ENCODE measurements around the gene PPP1R12A. TPM values are rescaled to one million over a fixed set of nuclear protein-coding genes. Genes with fewer than 3 reads are reported as not detected.

The PPP1R12A gene
- total RNA-seq, 2 experiments from 2014 or later: 44.5 to 65.1 TPM

DNA sequence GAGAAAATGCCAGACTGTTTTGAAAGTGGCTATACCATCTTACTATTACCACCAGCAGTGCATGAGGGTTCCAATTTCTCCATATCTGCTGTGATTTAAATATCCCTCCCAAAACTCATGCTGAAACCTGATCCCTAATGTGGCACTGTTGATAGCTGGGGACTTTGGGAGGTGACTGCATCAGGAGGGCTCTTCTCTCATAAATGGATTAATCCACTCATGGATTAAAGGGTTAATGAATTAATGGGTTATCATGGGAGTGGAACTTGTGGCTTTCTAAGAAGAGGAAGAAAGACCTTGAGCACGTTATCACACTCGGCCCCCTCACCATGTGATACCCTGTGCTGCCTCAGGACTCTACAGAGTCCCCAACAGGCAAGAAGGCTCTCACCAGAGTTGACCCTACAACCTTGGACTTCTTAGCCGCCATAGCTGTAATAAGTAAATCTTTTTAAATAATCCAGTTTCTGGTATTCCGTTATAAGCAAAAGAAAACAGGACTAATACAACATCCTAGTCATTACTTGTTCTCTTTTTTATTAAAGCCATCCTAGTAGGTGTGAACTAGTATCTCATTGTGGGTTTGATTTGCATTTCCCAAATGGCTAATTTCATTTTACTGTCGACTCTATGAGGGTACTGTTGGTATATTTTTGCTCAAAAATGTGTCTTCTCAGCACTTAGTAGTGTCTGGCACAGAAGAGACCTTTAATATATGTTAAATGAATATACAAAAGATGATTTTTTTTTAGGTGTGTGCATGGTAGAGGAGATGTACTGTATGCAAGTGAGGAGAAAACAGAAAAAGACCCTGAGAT, 14.3 kb downstream of the PPP1R12A start:
- Histone ChIP-seq H3K4me2 (ENCODE audit: low read length) (no peak overlapping the region), H3K9me2 (ENCODE audit: insufficient read depth, low read length) (no peaks in the 10 kb centered on the region), H2AFZ (ENCODE audit: low read length) (no peak overlapping the region), H3K4me1 (ENCODE audit: insufficient read depth, low read length, poor library complexity, severe bottlenecking) (peaks cover 4% of the 10 kb centered on the region), H3K36me3 (ENCODE audit: insufficient read depth, low read length) (peaks cover 9% of the 10 kb centered on the region; the same call in 1 of the 2 replicates), H3K79me2 (ENCODE audit: insufficient read depth, low read depth, low read length) (peaks cover 100% of the 10 kb centered on the region), H4K20me1 (ENCODE audit: insufficient read depth, low read length) (peaks cover 51% of the 10 kb centered on the region), H3K9me3 (ENCODE audit: low read length) (no peaks in the 10 kb centered on the region), H3K4me3 (ENCODE audit: low read depth, low read length, poor library complexity, severe bottlenecking) (no peak overlapping the region), H3K27ac (ENCODE audit: low read depth, low read length, poor library complexity, severe bottlenecking) (no peak overlapping the region)
- TF ChIP-seq CTCF (conservative IDR thresholded peaks at IDR 0.05; ENCODE audit: low read length) (no peak), EZH2phosphoT487 (IDR thresholded peaks at IDR 0.05; ENCODE audit: borderline replicate concordance, low read depth, low read length) (no peak)
- intact Hi-C loops (cut with micrococcal nuclease; ENCODE audit: unreplicated experiment): no loop called here
- no peak for DNase-seq (ENCODE audit: low spot score)
- POLR2A ChIA-PET: interaction anchor here (1.4 kb wide), 1 partner anchor 11 kb away, joined by 4 read pairs; no protein-coding TSS in a partner anchor
- BruUV-seq (replicated peaks): no TSS peak
- CTCF ChIA-PET (ENCODE audit: unreplicated experiment): no interaction called here

GRCh38 chr12:79919762-79920161, 15.1 kb downstream of the PPP1R12A start:
- Histone ChIP-seq H3K79me2 (ENCODE audit: insufficient read depth, low read depth, low read length) (peaks cover 100% of the 10 kb centered on the region), H3K9me3 (ENCODE audit: low read length) (no peaks in the 10 kb centered on the region), H4K20me1 (ENCODE audit: insufficient read depth, low read length) (peaks cover 45% of the 10 kb centered on the region), H3K9me2 (ENCODE audit: insufficient read depth, low read length) (no peaks in the 10 kb centered on the region), H3K4me3 (ENCODE audit: low read depth, low read length, poor library complexity, severe bottlenecking) (no peak overlapping the region), H3K36me3 (ENCODE audit: insufficient read depth, low read length) (peaks cover 9% of the 10 kb centered on the region; the same call in 1 of the 2 replicates), H2AFZ (ENCODE audit: low read length) (no peak overlapping the region), H3K4me1 (ENCODE audit: insufficient read depth, low read length, poor library complexity, severe bottlenecking) (peaks cover 4% of the 10 kb centered on the region), H3K27ac (ENCODE audit: low read depth, low read length, poor library complexity, severe bottlenecking) (no peak overlapping the region), H3K4me2 (ENCODE audit: low read length) (no peak overlapping the region)
- intact Hi-C loops (cut with micrococcal nuclease; ENCODE audit: unreplicated experiment): no loop called here
- CTCF ChIA-PET (ENCODE audit: unreplicated experiment): no interaction called here
- DNase-seq (ENCODE audit: low spot score): no peak
- TF ChIP-seq EZH2phosphoT487 (IDR thresholded peaks at IDR 0.05; ENCODE audit: borderline replicate concordance, low read depth, low read length): no peak
- TF ChIP-seq CTCF (conservative IDR thresholded peaks at IDR 0.05; ENCODE audit: low read length): no peak
- no TSS peak for BruUV-seq (replicated peaks)
- POLR2A ChIA-PET: interaction anchor here (1.4 kb wide), 1 partner anchor 12 kb away, joined by 4 read pairs; no protein-coding TSS in a partner anchor

GRCh38 chr12:79916826-79917225, 18.1 kb downstream of the PPP1R12A start:
- peaks cover 4% of the 10 kb centered on the region for H3K4me1 ChIP-seq (ENCODE audit: insufficient read depth, low read length, poor library complexity, severe bottlenecking)
- no peak overlapping the region for H3K4me2 ChIP-seq (ENCODE audit: low read length)
- ChIA-PET POLR2A (no interaction called here), CTCF (ENCODE audit: unreplicated experiment) (no interaction called here)
- H3K4me3 ChIP-seq (ENCODE audit: low read depth, low read length, poor library complexity, severe bottlenecking): no peak overlapping the region
- H3K9me3 ChIP-seq (ENCODE audit: low read length): no peaks in the 10 kb centered on the region
- H2AFZ ChIP-seq (ENCODE audit: low read length): no peak overlapping the region
- peaks cover 48% of the 10 kb centered on the region for H4K20me1 ChIP-seq (ENCODE audit: insufficient read depth, low read length)
- no peak overlapping the region for H3K27ac ChIP-seq (ENCODE audit: low read depth, low read length, poor library complexity, severe bottlenecking)
- TF ChIP-seq EZH2phosphoT487 (IDR thresholded peaks at IDR 0.05; ENCODE audit: borderline replicate concordance, low read depth, low read length) (no peak), CTCF (conservative IDR thresholded peaks at IDR 0.05; ENCODE audit: low read length) (no peak)
- DNase-seq (ENCODE audit: low spot score): no peak
- intact Hi-C loops (cut with micrococcal nuclease; ENCODE audit: unreplicated experiment): no loop called here
- no peaks in the 10 kb centered on the region for H3K9me2 ChIP-seq (ENCODE audit: insufficient read depth, low read length)
- peaks cover 100% of the 10 kb centered on the region for H3K79me2 ChIP-seq (ENCODE audit: insufficient read depth, low read depth, low read length)
- peaks cover 9% of the 10 kb centered on the region; the same call in 1 of the 2 replicates for H3K36me3 ChIP-seq (ENCODE audit: insufficient read depth, low read length)
- no TSS peak for BruUV-seq (replicated peaks)
